Liver (tissue), 9 donors: Measurements from ENCODE around the gene MARCKS. TPM values are rescaled to one million over a fixed set of nuclear protein-coding genes. Genes with fewer than 3 reads are reported as not detected.
A peak's percentile ranks its signal among the peaks of the same experiment; 100 is the strongest.

Experiments used
- DNase-seq: peaks from one replicate; pipeline ENCODE4 v3.0.0-alpha.2; 2017; ENCODE audit warnings: low spot score
- H3K27ac ChIP-seq, 2 donors: one replicate each; pipeline ENCODE4 v1.7.0; 2013; ENCODE audit warnings: inconsistent platforms in 2 of 2, low read length in 2 of 2, control low read depth in 1 of 2, low read depth in 1 of 2, mild to moderate bottlenecking in 1 of 2
- H3K27me3 ChIP-seq, 4 donors: one replicate each; pipeline versions ENCODE4 v1.6.1 to v1.7.0; 2013; ENCODE audit warnings: low read length in 3 of 4, inconsistent platforms in 1 of 4, mild to moderate bottlenecking in 1 of 4, moderate library complexity in 1 of 4; ENCODE audit not compliant: control insufficient read depth in 4 of 4, insufficient read depth in 4 of 4
- H3K36me3 ChIP-seq, 4 donors: one replicate each; pipeline versions ENCODE4 v1.6.1 to v1.7.0; 2013; ENCODE audit warnings: low read length in 3 of 4, mild to moderate bottlenecking in 3 of 4, low read depth in 1 of 4, moderate library complexity in 1 of 4; ENCODE audit not compliant: control insufficient read depth in 4 of 4, insufficient read depth in 3 of 4
- H3K4me1 ChIP-seq, 4 donors: one replicate each; pipeline versions ENCODE4 v1.6.1 to v1.7.0; 2013; ENCODE audit warnings: low read length in 3 of 4, mild to moderate bottlenecking in 3 of 4, moderate library complexity in 1 of 4; ENCODE audit not compliant: control insufficient read depth in 4 of 4, insufficient read depth in 4 of 4
- H3K4me3 ChIP-seq, 3 donors: one replicate each; pipeline versions ENCODE4 v1.6.1 to v1.7.0; 2013; ENCODE audit warnings: low read length in 3 of 3, control low read depth in 1 of 3, low read depth in 1 of 3, mild to moderate bottlenecking in 1 of 3
- H3K9ac ChIP-seq, 2 donors: one replicate each; pipeline ENCODE4 v1.7.0; 2013; ENCODE audit warnings: low read length in 2 of 2, mild to moderate bottlenecking in 2 of 2, moderate library complexity in 2 of 2, control low read depth in 1 of 2, low read depth in 1 of 2
- H3K9me3 ChIP-seq, 4 donors: one replicate each; pipeline versions ENCODE4 v1.6.1 to v1.7.0; 2013; ENCODE audit warnings: low read length in 3 of 4; ENCODE audit not compliant: control insufficient read depth in 4 of 4
- FOXA1 ChIP-seq: IDR thresholded peaks from 2 replicates; pipeline ENCODE4 v1.6.1; 2016; ENCODE audit warnings: antibody characterized with exemption
- FOXA2 ChIP-seq: IDR thresholded peaks from 2 replicates; pipeline ENCODE4 v1.6.1; 2016; ENCODE audit warnings: antibody characterized with exemption
- GABPA ChIP-seq, 2 donors: IDR thresholded peaks in 1 of 2; conservative IDR thresholded peaks in 1 of 2; 2 replicates each; pipeline ENCODE4 v1.6.1; 2016; ENCODE audit warnings: antibody characterized with exemption in 2 of 2, mild to moderate bottlenecking in 1 of 2, moderate library complexity in 1 of 2
- JUND ChIP-seq, 2 donors: IDR thresholded peaks; 2 replicates each; pipeline ENCODE4 v1.6.1; 2016; ENCODE audit warnings: antibody characterized with exemption in 2 of 2
- NR2F2 ChIP-seq: IDR thresholded peaks from 2 replicates; pipeline ENCODE4 v1.6.1; 2016; ENCODE audit warnings: antibody characterized with exemption
- RAD21 ChIP-seq, 2 donors: IDR thresholded peaks; 2 replicates each; pipeline ENCODE4 v1.6.1; 2016; ENCODE audit warnings: antibody characterized with exemption in 2 of 2, mild to moderate bottlenecking in 2 of 2
- RXRA ChIP-seq, 2 donors: IDR thresholded peaks; 2 replicates each; pipeline ENCODE4 v1.6.1; 2017 to 2018; ENCODE audit warnings: antibody characterized with exemption in 2 of 2, mild to moderate bottlenecking in 1 of 2
- WGBS: extraction: QIAGEN DNeasy Blood & Tissue Kit; methylation state at CpG from one replicate; pipeline ENCODE4 v1.1.7; 2013; 5-methylcytosine and 5-hydroxymethylcytosine counted together
- polyA plus RNA-seq, 2 donors: library from polyadenylated mRNA; stranded (reverse) in 1 of 2; unstranded in 1 of 2; fragments of 200-250 nt in 1 of 2; fragments of >200 nt in 1 of 2; fragmentation: Nextera tagmentation in 1 of 2; extraction: Ambion mirVana in 1 of 2; gene quantifications; one replicate each; pipeline versions ENCODE4 v1.2.1 to v1.2.3, GENCODE V29; 2013 to 2015
- total RNA-seq, 2 donors: library from RNA; depleted of rRNA; stranded (reverse); fragments of >200 nt; gene quantifications; one replicate each; pipeline ENCODE4 v1.2.3, GENCODE V29; 2014
- TF ChIP-seq, protein P1 (sequence below): fragments of 150-350 bp; IDR thresholded peaks from 2 replicates; pipeline ENCODE4 v1.5.1; 2017; ENCODE audit warnings: improper control_type of control experiment, low read depth, low read length; ENCODE audit not compliant: missing input control
- TF ChIP-seq, protein P2 (sequence below): IDR thresholded peaks from 2 replicates; pipeline ENCODE4 v1.6.1; 2016; ENCODE audit warnings: antibody characterized with exemption
- donor health status: healthy.
- donor health status: healthy.
- donor health status: healthy.
- donor health status: healthy.
- donor health status: healthy.

The MARCKS gene
- total and polyA plus RNA-seq, 4 donors: 3.6 to 31.6 (median 5.9) TPM

- TF ChIP-seq, protein P1, sequence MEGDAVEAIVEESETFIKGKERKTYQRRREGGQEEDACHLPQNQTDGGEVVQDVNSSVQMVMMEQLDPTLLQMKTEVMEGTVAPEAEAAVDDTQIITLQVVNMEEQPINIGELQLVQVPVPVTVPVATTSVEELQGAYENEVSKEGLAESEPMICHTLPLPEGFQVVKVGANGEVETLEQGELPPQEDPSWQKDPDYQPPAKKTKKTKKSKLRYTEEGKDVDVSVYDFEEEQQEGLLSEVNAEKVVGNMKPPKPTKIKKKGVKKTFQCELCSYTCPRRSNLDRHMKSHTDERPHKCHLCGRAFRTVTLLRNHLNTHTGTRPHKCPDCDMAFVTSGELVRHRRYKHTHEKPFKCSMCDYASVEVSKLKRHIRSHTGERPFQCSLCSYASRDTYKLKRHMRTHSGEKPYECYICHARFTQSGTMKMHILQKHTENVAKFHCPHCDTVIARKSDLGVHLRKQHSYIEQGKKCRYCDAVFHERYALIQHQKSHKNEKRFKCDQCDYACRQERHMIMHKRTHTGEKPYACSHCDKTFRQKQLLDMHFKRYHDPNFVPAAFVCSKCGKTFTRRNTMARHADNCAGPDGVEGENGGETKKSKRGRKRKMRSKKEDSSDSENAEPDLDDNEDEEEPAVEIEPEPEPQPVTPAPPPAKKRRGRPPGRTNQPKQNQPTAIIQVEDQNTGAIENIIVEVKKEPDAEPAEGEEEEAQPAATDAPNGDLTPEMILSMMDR: no peak
- TF ChIP-seq GABPA (IDR thresholded peaks at IDR 0.05 in 1 of 2, conservative IDR thresholded peaks at IDR 0.05 in 1 of 2): no peak
- no peak for TF ChIP-seq FOXA2
These were observed 8.3 kb upstream of the MARCKS start (continued) for GRCh38 chr6:113848811-113849210.

- Histone ChIP-seq H3K4me1 (peaks cover 3 to 23% (median 17%) of the 10 kb centered on the region in 4 donors), H3K9ac (no peak overlapping the region), H3K27ac (no peak overlapping the region), H3K9me3 (no peaks in the 10 kb centered on the region), H3K4me3 (no peak overlapping the region), H3K36me3 (no peaks in the 10 kb centered on the region), H3K27me3 (peaks cover 0 to 3% (median 0%) of the 10 kb centered on the region in 4 donors)
- no peak for TF ChIP-seq JUND (IDR thresholded peaks at IDR 0.05)
- TF ChIP-seq, protein P1: no peak
- no peak for TF ChIP-seq NR2F2
- no peak for TF ChIP-seq FOXA2
- TF ChIP-seq, protein P2, sequence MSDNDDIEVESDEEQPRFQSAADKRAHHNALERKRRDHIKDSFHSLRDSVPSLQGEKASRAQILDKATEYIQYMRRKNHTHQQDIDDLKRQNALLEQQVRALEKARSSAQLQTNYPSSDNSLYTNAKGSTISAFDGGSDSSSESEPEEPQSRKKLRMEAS: no peak
- TF ChIP-seq FOXA1: no peak
- no peak for TF ChIP-seq RXRA (IDR thresholded peaks at IDR 0.05)
- TF ChIP-seq GABPA (IDR thresholded peaks at IDR 0.05 in 1 of 2, conservative IDR thresholded peaks at IDR 0.05 in 1 of 2): no peak
- DNase-seq: no peak
- WGBS: 93% methylated on average over 3 of the region's 3 CpGs
These were observed 3.9 kb upstream of the MARCKS start for GRCh38 chr6:113853252-113853651.

DNA sequence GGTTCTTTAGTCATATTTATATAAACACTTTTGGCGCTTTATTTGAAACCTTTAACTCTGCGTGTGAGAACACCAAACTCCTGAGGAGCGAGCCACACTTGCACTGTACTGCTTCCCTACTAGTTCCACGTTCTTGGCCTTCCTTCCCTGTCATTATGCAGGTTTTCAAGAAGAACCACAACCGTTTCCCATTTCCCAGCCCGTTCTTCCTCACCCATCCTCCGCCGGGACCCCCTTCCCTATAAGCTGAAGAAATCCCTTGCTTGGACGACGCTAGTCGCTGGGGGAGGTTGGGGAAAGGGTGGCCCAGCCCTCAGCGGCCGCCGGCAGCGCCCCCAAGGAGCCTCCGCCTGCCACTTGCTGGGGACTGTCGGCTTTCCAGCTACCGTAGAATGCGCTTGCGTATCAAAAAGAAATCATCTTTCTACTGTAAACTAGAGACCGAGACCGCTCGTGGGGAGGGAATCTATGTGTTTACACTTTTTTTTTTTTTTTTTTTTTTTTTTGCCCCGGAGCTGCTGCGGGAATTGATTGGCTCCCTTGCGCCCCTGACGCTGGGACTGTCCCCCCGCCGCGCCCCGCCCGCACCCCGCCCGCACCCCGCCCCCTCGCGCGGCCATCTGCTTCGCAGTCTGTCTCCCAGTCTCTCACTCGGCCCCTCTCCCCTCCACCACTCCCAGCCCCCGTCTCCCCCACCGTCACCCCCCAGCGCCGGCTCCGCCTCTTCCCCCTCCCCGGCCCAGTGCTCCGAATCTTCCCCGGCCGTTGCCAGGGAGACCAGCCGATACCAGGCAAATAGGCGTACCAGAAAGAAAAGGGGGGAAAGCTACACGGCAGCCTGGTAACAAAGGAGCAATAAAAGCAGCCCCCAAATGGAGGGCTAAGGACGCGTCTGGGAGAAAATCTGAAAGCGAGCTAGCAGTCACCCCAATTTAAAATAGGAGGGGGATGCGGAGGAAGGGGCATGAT, 2.3 kb upstream of the MARCKS start:
- Histone ChIP-seq H3K27me3 (peaks cover 0 to 3% (median 0%) of the 10 kb centered on the region in 4 donors), H3K9me3 (no peaks in the 10 kb centered on the region), H3K4me1 (peaks cover 9 to 39% (median 27%) of the 10 kb centered on the region in 4 donors), H3K9ac (peak overlapping the region in 1 of 2 donors; percentile 55), H3K27ac (peak overlapping the region; percentile 78 to 81), H3K36me3 (no peaks in the 10 kb centered on the region), H3K4me3 (peak overlapping the region; percentile 35 to 51 (median 41))
- WGBS: 8% methylated on average over 56 of the region's 56 CpGs
- peak; percentile 77 for DNase-seq
- no peak for TF ChIP-seq JUND (IDR thresholded peaks at IDR 0.05)
- TF ChIP-seq RAD21 (IDR thresholded peaks at IDR 0.05): peak; percentile 17 to 32
